Fibroblast of skin of back (primary cell): ENCODE results near the gene BMI1.

Source experiments
- DNase-seq: peaks from one replicate; pipeline ENCODE4 v3.0.0-alpha.2; 2013

BMI1 gene

DNA sequence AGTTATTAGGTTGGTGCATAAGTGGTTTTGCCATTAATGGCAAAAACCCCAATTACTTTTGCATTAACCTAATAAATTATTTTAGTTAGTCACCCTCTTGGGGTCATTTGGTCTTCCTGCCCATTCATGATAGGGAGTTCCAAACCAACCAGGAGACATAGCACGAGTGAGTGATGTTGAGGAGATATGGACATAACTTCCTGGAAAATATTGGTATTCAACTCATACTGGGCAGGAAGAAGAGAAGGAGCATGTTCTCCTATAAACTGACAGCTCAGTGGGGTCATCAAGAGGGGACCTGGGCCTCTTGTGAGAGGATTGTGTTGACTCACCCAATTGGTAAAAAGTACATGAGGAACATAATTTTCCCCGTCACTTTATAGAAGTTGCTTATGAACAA is 48.1 kb downstream of the BMI1 start:
- no peak for DNase-seq

- peak; percentile 12 for DNase-seq
Observed at GRCh38 chr10:22369434-22370072, 48.7 kb downstream of the BMI1 start.

DNA sequence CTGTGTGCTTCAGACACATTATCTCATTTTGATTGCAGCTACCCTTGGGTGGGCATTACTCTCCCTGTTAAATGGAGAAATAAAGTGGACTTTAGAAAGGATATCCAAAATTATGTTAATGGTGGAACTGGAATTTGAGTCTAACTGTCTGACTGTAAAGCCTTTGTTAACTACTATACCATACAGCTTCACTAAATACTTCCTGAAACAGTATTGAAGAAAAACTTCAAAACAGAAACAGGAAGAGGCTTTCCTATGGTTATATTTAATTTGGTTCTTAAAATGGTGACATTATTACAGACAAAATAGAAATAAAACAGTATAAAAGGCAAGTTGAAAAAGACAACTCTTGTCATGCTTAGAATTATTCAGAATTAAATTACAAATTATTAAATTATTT is 49.4 kb downstream of the BMI1 start:
- DNase-seq: no peak

DNA sequence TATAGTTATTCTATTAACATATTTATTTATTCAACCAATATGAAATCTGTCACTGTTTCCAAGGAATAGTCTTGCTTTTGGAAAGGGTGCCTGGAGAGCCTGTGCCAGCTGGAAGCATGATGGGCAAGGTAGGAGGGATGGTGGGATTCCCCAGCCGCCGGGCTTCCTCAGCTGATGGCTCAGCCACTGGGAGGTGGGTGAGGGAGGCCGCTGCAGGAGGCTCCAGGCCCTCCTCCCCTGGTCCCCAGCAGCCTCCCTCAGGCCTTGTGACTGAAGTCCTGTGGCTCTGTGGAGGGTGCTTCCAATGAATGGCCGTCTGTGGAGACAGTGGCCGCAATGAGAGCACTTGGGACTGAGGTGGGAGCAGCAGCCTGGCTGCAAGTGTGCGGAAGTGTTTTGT is 51.4 kb downstream of the BMI1 start:
- no peak for DNase-seq

DNA sequence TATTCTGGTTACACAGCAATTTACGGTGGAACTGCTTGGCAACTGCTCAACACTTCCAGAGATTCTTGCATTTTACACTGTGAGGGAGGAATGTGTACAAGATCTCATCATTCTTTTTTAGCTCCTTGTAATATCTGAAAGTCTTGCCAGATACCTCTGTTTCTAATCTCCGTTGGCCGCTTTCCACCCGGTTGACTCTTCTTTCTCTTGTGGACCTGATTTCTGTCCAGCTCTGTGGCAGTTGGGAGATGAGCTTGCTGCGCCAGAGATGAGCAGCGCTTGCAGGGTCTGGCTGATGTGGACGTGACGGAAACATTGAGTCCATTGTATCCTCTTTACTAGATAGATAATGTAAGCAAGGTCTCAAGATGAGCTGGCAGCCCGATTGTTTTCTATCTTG is 52.0 kb downstream of the BMI1 start:
- DNase-seq: no peak

- no peak for DNase-seq
Observed at GRCh38 chr10:22374489-22375126, 53.7 kb downstream of the BMI1 start.

DNA sequence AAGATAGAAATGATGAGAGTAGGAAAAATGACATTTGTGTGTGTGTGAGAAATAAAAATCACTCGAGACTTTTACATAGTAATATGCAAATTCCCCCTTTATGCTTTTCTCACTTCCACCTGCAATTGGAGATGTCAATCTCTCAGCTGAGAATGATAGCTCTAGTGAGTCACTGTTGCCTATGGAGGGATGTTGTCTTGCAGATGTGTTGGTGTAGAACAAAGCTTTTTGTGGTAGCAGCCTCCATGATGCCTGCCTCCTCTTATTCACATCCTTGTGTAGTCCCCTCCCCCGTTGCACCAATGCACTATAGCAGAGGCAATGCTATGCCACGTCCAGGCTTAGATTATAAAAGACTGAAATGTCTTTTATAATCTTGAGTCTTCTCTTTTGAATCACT is 58.2 kb downstream of the BMI1 start:
- no peak for DNase-seq
